OCI-LY7 (cell line): ENCODE results near the gene CD86. TPM values are rescaled to one million over a fixed set of nuclear protein-coding genes. Genes with fewer than 3 reads are reported as not detected.

ENCODE experiments used
- BruUV-seq: library from RNA; stranded (reverse); fragments of 400-500 nt; replicated peaks from 2 replicates; lab custom pipeline; 2021; lab: Mats Ljungman, UMichigan
- CTCF ChIA-PET: fragments of 300-600 bp; sonication (Branson Sonifier 250); formaldehyde crosslinking; loops from one replicate; lab custom pipeline; 2022; ENCODE audit warnings: antibody characterized with exemption; ENCODE audit not compliant: unreplicated experiment; lab: Charles Lee
- POLR2A ChIA-PET: fragments of 300-600 bp; sonication (Branson Sonifier 250); formaldehyde crosslinking; loops from one replicate; lab custom pipeline; 2022; ENCODE audit warnings: antibody characterized with exemption; lab: Charles Lee
- DNase-seq: peaks from one replicate; pipeline ENCODE4 v3.0.0-alpha.2; 2015; ENCODE audit warnings: low spot score
- H2AFZ ChIP-seq: fragments of 200-600 bp; sonication (generic), shearing (Covaris generic); 2 replicates; pipeline ENCODE4 v1.6.1; 2014; ENCODE audit warnings: mild to moderate bottlenecking, antibody characterized with exemption, low read length, moderate library complexity
- H3K27ac ChIP-seq: fragments of 200-600 bp; sonication (generic); 2 replicates; pipeline ENCODE4 v1.5.1; 2014; ENCODE audit warnings: mixed run types, low read depth, mild to moderate bottlenecking, moderate library complexity, low read length, inconsistent platforms; ENCODE audit not compliant: poor library complexity, severe bottlenecking
- H3K36me3 ChIP-seq: fragments of 200-600 bp; sonication (generic); 2 replicates; pipeline ENCODE4 v1.6.1; 2014; ENCODE audit warnings: mild to moderate bottlenecking, antibody characterized with exemption, low read length, moderate library complexity, mixed read lengths; ENCODE audit not compliant: insufficient read depth
- H3K4me1 ChIP-seq: fragments of 200-600 bp; sonication (generic); 2 replicates; pipeline ENCODE4 v1.5.1; 2014; ENCODE audit warnings: mild to moderate bottlenecking, low read length; ENCODE audit not compliant: insufficient read depth, poor library complexity, severe bottlenecking
- H3K4me2 ChIP-seq: fragments of 200-600 bp; sonication (generic); 2 replicates; pipeline ENCODE4 v1.6.1; 2014; ENCODE audit warnings: mild to moderate bottlenecking, low read length
- H3K4me3 ChIP-seq: fragments of 200-600 bp; sonication (generic); 2 replicates; pipeline ENCODE4 v1.5.1; 2014; ENCODE audit warnings: mild to moderate bottlenecking, low read depth, low read length; ENCODE audit not compliant: poor library complexity, severe bottlenecking
- H3K79me2 ChIP-seq: fragments of 200-600 bp; sonication (generic); 2 replicates; pipeline ENCODE4 v1.6.1; 2016; ENCODE audit warnings: low read depth, mild to moderate bottlenecking, low read length, moderate library complexity, mixed read lengths; ENCODE audit not compliant: insufficient read depth
- H3K9me2 ChIP-seq: fragments of 200-600 bp; sonication (generic); 2 replicates; pipeline ENCODE4 v1.6.1; 2016; ENCODE audit warnings: mild to moderate bottlenecking, low read length, mixed read lengths; ENCODE audit not compliant: insufficient read depth
- H3K9me3 ChIP-seq: fragments of 200-600 bp; sonication (generic); 2 replicates; pipeline ENCODE4 v1.6.1; 2014; ENCODE audit warnings: mild to moderate bottlenecking, mixed run types, low read length, mixed read lengths
- H4K20me1 ChIP-seq: fragments of 200-600 bp; sonication (generic); 2 replicates; pipeline ENCODE4 v1.6.1; 2014; ENCODE audit warnings: mild to moderate bottlenecking, antibody characterized with exemption, low read length, moderate library complexity, mixed read lengths; ENCODE audit not compliant: insufficient read depth
- CTCF ChIP-seq: fragments of 200-600 bp; sonication (generic); conservative IDR thresholded peaks from 2 replicates; pipeline ENCODE4 v1.5.1; 2014; ENCODE audit warnings: mild to moderate bottlenecking, antibody characterized with exemption, low read length, moderate library complexity, mixed read lengths
- EZH2phosphoT487 ChIP-seq: fragments of 200-600 bp; sonication (generic); IDR thresholded peaks from 2 replicates; pipeline ENCODE4 v1.6.1; 2018; ENCODE audit warnings: low read depth, borderline replicate concordance, mild to moderate bottlenecking, mixed run types, antibody characterized with exemption, low read length, moderate library complexity, mixed read lengths
- intact Hi-C: fragments of 100-400 bp; cut with micrococcal nuclease; formaldehyde crosslinking; loops from one replicate; pipeline ENCODE4 v1.10.0; 2022; ENCODE audit not compliant: unreplicated experiment
- total RNA-seq, 2 experiments: library from RNA; depleted of rRNA in 1 of 2; stranded (reverse); fragments of >200 nt in 1 of 2; shearing (Covaris generic) in 1 of 2; gene quantifications; 2 replicates each; pipeline ENCODE4 v1.2.3, GENCODE V29; 2014 to 2022

The CD86 gene
- total RNA-seq, 2 experiments from 2014 or later, result 13.5 to 18.9 TPM

- H3K27ac ChIP-seq, result peak overlapping the region; percentile 81
- intact Hi-C loops, result loop anchor here (1.0 to 5.0 kb wide), 3 partner anchors 54 to 239 kb away; partner anchors contain the start of genes EAF2, ILDR1 and IQCB1
These were observed 21.5 kb downstream of the CD86 start for GRCh38 chr3:122076491-122077292.

GRCh38 chr3:122077293-122078234 is 22.4 kb downstream of the CD86 start:
- intact Hi-C loops, result loop anchor here (1.0 to 5.0 kb wide), 3 partner anchors 55 to 240 kb away; partner anchors contain the start of genes EAF2, ILDR1 and IQCB1
- no peak for TF ChIP-seq EZH2phosphoT487
- peak; percentile 35; the same call in 1 of the 2 replicates for TF ChIP-seq CTCF
- TSS peak; percentile 77 for BruUV-seq
- Histone ChIP-seq H3K79me2 (peaks cover 76% of the 10 kb centered on the region), H3K4me3 (peak overlapping the region; percentile 71), H3K9me3 (no peaks in the 10 kb centered on the region; the same call in 1 of the 2 replicates), H3K9me2 (no peaks in the 10 kb centered on the region), H3K4me1 (peaks cover 84% of the 10 kb centered on the region), H2AFZ (peak overlapping the region; percentile 48; the same call in 1 of the 2 replicates), H3K4me2 (peak overlapping the region; percentile 81), H3K27ac (peak overlapping the region; percentile 81), H4K20me1 (no peaks in the 10 kb centered on the region), H3K36me3 (peaks cover 21% of the 10 kb centered on the region)
- ChIA-PET CTCF (interaction anchor here (0.6 to 2.5 kb wide), 7 partner anchors 9 to 84 kb away, joined by 3 to 6 read pairs (median 4); no protein-coding TSS in a partner anchor), POLR2A (interaction anchor here (0.7 to 8.4 kb wide), 17 partner anchors 8 to 531 kb away, joined by 3 to 117 read pairs (median 5); partner anchors contain the start of genes CD86 and POLQ)
- DNase-seq, result peak; percentile 80

More at GRCh38 chr3:122076491-122077292, 21.5 kb downstream of the CD86 start:
- Histone ChIP-seq H4K20me1 (no peaks in the 10 kb centered on the region), H3K4me2 (peak overlapping the region; percentile 81), H2AFZ (peak overlapping the region; percentile 48; the same call in 1 of the 2 replicates), H3K4me3 (peak overlapping the region; percentile 71), H3K9me2 (no peaks in the 10 kb centered on the region), H3K79me2 (peaks cover 73% of the 10 kb centered on the region), H3K4me1 (peaks cover 76% of the 10 kb centered on the region), H3K36me3 (peaks cover 21% of the 10 kb centered on the region), H3K9me3 (no peaks in the 10 kb centered on the region; the same call in 1 of the 2 replicates)
- POLR2A ChIA-PET, result interaction anchor here (0.7 to 8.4 kb wide), 14 partner anchors 9 to 269 kb away, joined by 3 to 117 read pairs (median 7); partner anchors contain the start of gene CD86
- CTCF ChIA-PET, result interaction anchor here (0.6 to 1.5 kb wide), 2 partner anchors 10 to 83 kb away, joined by 3 to 5 read pairs; no protein-coding TSS in a partner anchor
- peak; percentile 48 for DNase-seq
- TF ChIP-seq EZH2phosphoT487, result no peak
- no peak for TF ChIP-seq CTCF
- BruUV-seq, result no TSS peak
